GM18498 (cell line): ENCODE data around the gene C4orf33.
A peak's percentile ranks its signal among the peaks of the same experiment; 100 is the strongest.
"Not testable (repeated sequence)": the region's sequence is repeated elsewhere in the genome, so short reads cannot be mapped to it uniquely, and the experiment has no call there.

Source experiments
- ATAC-seq: cut with Tn5 transposase; IDR thresholded peaks from one replicate; pipeline ENCODE4 v1.9.1; 2021; ENCODE audit warnings: mild to moderate bottlenecking, moderate library complexity; ENCODE audit not compliant: unreplicated experiment

The C4orf33 gene, protein sequence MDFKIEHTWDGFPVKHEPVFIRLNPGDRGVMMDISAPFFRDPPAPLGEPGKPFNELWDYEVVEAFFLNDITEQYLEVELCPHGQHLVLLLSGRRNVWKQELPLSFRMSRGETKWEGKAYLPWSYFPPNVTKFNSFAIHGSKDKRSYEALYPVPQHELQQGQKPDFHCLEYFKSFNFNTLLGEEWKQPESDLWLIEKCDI

DNA sequence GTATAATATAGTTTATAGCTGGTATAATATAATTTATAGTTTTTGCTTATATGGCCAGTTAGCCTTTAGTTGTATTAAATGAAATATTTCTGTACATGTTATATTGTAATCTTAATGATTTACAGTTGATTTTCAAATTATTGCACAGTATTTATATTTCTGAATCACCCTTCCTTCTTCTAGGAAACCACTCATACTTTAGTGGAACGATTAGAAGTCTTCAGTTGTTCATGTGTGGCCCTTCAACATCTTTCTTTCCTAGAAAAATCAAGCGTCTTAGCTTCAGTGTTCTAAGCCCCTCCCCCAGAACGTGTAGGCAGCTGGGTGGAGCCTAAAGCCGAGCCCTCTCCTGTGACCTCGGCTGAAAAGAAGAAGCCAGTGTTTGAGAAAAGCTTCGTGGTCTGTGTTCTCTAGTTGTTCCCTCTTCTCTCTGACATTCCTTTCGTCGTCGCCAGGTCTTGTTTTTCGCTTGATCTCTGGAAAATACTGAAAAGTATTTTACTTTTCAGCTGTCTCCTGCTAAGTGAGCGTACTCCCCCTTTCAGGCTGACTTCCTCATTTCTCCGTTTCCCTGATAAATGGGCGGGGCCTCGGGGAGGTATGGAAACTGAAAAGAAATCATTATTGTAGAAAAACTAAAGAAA, at the start of gene C4orf33:
TSS of gene C4orf33 (plus strand) at position 342 of the 644 bp plus-strand sequence. CDS start 6,459 bp downstream, outside the sequence.
- peak; percentile 50 for ATAC-seq

DNA sequence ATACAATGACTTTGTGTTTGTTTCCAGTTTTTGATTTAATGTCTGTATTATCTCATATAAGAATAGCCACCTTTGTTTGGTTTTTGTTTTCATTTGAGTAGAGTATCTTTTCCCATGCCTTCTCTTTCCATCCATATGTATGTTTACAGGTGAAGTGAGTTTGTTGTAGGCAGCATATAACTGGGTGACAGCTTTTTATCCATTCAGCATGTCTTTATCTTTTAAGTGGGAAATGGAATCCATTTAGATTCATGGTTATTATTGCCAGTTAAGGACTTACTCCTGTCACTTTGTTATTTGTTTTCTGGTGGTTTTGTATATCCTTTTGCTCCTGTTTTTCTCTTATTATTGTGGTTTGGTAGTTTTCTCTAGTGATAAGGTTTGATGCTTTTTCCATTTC, 36.9 kb upstream of the C4orf33 start:
- no peak for ATAC-seq

DNA sequence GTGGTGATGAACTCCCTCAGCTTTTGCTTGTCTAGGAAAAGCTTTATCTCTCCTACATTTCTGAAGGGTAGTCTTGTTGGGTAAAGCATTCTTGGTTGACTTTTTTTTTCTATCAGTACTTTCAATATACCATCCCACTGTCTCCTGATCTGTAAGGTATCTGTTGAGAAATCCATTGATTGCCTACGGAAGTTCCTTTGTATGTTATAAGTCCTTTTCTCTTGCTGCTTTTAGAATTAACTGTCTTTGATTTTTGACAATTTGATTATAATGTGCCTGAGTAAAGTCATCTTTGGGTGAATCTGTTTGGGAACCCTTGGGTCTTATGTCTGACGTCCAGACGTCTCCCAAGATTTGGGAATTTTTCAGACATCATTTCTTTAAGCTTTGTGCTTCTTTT, 33.4 kb upstream of the C4orf33 start:
- no peak for ATAC-seq

DNA sequence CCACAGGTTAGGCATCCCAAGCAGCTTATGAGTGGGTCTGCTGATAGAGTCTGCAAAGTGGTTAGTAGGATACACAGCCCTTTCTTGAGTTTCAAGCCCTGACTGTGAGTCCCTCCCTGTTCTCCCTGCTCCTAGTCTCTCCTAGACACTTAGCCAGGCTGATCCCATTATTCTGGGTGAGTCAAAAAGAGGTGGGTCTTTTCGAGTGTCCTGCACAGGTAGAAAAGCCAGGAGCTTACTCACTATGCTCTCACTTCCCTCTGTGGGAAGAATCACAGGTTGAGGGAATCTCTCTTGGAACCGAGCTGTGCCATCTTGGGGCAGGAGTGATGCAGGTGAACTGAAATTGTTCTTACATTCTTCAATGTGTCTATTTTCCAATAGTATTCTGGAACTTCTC, 32.3 kb upstream of the C4orf33 start:
- no peak for ATAC-seq

DNA sequence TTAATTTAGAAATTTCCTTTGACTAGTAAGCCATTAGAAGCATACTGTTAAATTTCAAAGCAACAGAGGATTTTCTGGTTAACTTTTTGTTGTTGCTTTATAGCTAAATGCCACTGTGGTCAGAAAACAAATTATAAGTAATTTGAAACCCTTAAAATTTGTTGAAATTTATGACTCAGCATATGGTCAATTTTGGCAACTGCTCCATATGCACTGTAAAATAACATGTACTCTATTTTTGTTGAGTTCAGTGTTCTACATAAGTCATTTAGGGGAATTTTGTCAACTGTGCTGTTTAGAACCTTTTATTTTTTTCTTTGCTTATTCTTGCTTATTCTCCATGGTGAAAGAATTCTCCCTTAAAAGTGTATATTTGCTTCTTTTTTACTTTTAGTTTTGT, 31.2 kb upstream of the C4orf33 start:
- ATAC-seq: no peak

DNA sequence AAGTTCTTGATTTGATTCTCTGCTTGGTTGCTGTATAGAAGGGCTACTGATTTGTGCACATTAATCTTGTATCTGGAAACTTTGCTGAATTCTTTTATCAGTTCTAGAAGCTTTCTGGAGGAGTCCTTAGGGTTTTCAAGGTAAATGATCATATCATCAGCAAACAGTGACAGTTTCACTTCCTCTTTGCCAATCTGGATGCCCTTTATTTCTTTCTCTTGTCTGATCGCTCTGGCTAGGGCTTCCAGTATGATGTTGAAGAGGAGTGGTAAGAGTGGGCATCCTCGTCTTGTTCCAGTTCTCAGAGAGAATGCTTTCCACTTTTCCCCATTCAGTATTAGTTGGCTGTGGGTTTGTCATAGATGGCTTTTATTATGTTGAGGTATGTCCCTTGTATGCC, 26.4 kb upstream of the C4orf33 start:
- ATAC-seq: not testable (repeated sequence)

DNA sequence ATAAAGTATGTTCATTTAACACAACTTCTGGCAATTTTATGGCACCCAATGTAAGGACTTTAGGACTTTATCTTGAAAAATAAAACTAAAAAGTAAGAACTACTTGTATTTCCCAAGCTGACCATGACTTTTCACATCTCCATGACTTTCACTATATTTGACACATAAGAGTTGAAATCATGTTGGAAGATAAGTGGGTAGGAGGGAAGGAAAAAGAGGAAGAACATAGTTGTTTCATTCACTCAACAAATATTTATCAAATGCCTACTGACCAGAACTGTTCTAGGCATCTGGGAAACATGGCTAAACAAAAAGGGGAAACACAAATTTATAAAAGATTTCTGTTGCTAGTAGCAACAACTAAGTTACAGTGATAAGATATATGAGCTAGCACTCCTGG, 18.6 kb upstream of the C4orf33 start:
- no peak for ATAC-seq

DNA sequence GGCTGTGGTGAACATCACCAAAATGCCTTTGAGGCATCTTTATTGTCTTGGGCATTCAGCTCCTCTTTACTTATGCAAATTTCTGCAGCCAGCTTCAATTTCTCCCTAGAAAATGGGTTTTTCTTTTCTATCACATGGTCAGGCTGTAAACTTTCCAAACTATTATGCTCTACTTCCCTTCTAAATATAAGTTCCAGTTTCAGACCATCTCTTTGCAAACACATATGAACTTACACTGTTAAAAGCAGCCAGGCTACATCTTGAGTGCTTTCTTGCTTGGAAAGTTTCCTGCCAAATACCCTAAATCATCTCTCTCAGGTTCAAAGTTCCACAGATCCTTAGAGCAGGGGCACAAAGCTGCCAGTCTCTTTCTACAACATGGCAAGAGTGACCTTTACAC, 15.8 kb upstream of the C4orf33 start:
- ATAC-seq: no peak

DNA sequence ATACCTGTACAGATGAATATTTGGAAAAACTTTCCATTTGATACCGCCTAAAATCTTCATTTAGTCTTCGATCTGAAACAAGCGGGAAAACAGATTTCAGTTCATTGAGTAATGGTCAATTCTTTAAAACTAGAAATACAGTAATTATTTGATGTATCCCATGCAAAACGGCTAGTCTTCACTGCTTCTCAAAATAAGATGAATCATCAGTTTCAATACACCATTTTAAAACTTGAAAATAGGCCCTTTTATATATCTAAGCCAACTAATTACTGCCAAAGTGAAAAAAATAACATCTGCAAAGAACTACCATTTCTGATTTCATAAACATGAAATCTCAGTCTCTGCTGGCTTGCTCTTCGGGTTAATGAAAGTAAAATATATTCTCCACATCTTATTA, 13.7 kb upstream of the C4orf33 start:
- no peak for ATAC-seq

DNA sequence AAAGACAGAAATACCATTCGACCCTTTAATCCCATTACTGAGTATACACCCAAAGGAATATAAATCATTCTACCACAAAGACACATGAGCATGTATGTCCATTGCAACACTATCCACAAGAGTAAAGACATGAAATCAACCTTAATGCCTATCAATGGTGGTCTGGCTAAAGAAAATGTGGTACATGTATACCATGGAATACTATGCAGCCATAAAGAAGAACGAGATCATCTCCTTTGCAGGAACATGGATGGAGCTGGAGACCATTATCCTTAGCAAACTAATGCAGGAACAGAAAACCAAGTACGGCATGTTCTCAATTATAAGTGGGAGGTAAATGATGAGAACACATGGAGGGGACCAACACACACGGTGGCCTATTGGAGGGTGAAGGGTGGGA, 10.5 kb upstream of the C4orf33 start:
- ATAC-seq: no peak

DNA sequence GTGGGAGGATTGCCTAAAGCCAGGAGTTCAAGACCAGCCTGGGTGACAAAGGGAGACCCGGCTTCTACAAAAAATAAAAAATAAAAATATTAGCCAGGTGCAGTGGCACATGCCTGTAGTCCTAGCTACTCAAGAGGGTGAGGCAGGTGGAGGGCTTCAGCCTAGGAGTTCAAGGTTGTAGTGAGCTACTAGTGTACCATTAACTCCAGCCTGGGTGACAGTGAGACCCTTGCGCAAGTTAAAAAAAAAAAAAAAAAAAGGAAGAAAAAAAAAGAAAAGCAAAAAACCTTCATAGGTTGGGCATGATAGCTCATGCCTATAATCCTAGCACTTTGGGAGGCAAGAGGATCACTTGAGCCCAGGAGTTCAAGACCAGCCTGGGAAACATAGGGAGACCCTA, 8.4 kb upstream of the C4orf33 start:
- no peak for ATAC-seq

DNA sequence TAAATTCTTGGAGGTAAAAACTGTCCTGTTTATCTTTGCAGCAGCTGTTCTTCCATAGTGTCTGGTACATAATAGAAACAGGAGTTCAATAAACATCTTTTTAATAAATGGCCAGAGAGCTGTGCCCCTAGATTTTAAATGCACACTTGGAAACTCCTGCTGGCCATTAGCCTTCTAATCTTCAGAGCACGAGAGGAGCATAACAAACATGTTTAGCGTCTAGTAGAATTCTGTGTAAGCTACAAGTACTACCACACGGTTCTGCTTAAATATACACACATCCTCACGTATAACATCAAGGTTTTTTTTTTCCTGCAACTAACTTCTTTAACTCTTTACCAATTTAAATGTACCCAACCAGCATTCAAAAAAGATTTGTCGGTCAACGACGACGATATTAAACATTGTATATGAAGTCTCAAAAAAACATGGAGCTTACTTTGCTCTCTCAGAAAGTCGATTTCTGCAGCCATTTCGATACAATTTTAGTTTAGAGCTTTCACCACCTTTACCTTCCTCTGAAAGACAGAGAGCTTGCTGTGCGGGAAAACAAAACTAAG, 3.2 kb upstream of the C4orf33 start:
- ATAC-seq: no peak

DNA sequence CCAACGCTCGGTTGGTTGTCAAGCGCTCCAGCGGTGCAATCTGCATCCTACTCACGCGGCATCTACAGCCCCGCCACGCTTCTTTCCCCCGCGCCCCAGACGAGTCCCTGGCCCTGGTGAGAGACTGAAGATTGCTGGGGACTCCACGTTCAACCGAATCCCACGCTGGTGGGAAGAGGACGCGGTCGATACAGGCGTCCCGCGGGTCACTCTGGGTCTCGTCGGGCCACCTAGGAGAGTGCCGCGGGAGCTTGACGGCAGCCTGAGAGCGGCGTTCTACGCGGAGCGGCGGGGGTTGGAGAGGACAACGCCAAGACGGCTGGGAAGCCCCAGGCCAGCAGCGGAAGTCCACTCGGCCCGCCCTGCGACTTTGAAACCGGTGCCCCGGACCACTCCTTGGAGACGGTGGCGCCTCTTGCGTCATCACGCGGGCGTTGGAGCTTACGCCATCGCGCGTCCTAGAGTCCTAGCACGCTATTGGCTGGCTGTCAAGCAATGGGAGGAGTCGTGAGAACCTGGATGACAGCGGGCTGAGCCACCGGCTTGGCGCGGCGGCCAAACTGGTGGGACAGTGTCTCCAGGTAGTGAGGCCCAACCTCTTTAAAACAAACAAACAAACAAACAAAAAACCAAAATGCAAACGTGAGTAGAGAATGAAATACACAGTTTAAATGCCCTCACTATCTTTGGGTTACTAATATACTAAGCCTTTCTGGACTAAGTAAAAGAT, 2.6 kb upstream of the C4orf33 start, which contains the start of gene SCLT1:
TSS of gene SCLT1 (minus strand) at position 349 of the 730 bp plus-strand sequence. CDS start 436 bp downstream, outside the sequence.
- ATAC-seq: peak; percentile 94

DNA sequence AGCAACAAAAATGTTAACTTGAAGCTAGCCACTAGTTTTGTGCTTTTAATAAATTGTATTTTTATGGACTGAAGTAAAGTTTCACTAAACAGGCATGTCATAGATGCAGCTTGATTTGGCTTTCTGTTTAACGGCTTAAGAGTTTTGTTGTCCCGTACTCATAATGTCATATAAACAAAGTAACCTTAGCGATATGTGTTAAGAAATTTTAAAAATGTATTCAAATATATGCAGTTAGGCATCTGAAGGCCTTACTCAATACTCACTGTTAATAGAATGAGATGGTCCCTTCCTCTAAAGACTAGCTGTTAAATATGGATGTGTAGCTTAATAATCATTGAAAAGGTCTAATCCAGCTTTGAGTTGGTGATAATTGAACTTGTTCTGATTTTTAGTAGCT, 1.6 kb upstream of the C4orf33 start:
- no peak for ATAC-seq

DNA sequence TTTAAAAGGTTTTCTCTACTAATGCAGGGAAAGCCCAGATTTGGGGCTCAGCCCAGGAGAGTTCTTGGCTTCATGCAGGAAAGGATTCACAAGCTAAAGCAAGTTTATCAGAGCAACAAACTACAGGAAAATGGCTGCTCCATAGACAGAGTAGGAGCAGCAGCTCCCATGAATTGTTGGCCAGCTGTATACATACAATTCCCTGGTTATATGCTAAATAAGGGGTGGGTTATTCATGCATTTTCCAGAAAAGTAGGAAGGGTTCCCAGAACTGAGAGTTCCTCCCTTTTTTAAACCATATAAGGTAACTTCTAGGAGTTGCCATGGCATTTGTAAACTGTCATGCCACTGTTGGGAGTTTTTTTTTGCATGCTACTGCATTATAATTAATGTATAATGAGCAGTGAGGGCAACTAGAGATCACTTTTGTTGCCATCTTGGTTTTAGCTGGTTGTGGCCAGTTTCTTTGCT, 2.6 kb downstream of the C4orf33 start:
- no peak for ATAC-seq

DNA sequence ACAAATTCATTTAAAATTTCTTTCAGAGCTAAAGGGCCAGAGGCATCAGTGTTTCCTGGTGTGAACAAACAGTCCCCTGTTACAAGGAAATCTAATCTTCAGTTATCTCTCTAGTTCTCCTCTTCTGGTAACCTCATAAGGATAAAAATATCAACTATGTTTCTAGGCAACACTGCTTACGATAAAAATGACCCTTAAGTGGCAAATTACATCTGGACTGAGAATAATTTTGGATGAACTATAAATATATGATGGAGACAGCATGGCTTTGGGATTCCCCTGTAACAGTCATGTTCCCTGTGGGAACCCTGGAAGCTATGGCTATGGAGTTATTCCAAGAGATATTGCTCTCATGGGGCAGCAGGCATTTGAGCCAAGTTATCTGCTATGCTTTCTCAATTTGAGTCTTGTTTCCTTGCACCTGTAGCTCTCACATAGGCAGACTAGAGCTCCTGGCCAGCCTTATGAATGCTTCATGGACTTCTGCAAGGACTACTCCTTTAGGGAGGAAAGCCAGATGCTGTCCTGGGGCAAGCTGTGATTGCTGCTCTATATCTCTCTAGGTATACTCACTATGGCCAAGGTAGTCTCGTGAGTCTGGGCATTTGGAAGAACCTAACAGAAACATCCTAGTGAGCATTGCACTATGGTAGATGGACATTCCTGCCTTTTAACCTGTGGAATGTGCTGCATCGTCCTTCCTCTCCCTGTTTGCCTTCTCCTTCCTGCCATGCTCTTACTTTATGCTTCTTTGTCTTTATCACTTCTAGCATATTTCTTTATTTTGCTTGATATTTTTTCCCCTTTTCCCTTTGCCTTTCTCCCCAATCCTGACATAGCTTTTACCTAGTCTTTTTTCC, 14.2 kb downstream of the C4orf33 start:
- no peak for ATAC-seq

DNA sequence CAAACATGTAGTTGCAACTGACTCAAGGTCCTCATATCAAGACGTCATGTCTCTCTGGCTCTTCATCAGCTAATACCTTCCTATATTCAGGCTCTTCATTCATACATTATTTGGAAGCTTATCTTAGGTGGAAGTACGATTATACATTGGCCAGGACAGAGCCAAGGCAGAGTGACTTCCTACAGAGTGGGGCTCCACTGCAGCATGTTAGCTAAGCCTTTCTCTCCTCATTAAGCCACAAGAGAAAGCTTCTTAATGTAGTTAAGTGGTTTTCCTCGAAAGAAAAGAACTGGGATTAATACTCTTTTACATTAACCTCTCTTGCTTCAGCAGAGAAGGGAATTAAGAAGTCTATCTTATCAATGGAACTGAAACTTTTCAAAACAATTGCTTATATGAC, 15.0 kb downstream of the C4orf33 start:
- ATAC-seq: no peak

DNA sequence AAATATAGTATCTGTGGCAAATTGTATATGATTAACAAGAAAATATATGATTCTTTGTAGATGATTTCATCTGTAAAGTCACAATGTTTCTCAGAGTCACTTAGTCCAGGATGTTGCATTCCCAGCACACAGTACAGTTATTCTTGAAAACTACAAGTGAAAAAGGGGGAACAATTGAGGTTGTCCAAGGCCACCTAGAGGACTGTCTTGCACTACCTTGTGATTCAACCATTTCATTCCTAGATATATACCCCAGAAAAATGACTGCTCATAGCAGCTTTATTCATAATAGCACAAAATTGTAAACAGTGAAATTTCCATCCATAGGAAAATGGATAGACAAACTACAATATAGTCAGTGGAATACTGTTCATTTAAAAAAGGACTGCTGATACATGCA, 16.0 kb downstream of the C4orf33 start:
- ATAC-seq: no peak

DNA sequence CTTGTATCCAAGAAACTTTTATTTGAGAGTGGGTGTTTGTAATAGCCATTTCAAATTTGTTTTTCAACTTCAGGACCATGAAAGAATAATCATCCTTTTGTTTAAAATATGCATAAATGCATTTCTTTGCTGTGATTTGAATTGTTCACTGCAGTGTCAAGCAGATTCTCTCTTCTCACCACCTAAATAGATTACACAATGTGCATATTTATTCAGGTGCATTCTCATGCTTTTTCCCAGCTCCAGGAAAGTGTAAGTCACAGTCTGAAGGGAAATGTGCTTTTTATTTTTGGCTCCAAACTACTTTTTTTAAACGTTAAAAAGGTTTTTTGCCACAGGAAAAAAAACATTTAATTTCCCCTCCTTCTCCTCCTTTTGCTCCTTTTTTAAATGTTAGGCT, 17.5 kb downstream of the C4orf33 start:
- no peak for ATAC-seq

DNA sequence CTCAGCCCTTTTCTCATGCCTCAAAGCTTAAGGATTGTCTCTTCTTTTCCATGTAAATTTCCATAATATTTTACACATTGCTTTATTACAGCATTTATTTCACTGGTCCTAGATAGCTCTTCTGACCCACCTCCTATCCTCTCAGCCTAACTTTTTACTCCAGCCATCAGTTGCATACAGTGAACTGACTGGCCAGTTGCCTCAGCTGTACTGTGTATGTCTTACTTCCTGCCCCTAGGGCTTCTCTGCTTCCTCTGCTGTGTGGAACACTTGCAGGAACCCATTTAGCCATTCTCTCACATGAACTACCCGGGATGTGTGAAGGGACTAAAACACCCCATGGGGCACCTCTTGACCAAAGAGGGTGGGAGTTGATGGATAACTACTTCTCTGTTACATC, 18.0 kb downstream of the C4orf33 start:
- ATAC-seq: no peak

DNA sequence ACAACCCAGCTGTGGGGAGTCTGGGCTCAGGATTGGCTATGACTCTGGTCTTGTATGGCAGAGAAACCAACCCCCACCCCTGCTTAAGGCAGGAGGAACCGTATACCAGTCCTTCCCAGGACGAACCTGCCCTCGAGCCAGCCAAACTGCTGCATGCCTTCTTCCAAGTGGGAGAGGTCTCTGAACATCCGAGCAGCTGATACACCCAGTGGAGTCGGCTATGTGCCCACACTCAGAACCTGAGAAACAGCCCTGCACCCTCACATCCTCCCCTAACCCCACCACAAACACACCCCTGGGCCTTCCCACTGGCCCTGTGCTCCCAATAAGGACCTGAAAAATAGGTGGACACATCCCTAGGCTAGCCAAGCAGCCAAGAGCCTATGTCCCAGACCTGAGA, 21.8 kb downstream of the C4orf33 start:
- ATAC-seq: no peak
